Left kidney (tissue), 2 donors: ENCODE measurements around the gene HNRNPR. TPM values are rescaled to one million over a fixed set of nuclear protein-coding genes. Genes with fewer than 3 reads are reported as not detected.
"Not testable (repeated sequence)": the region's sequence is repeated elsewhere in the genome, so short reads cannot be mapped to it uniquely, and the experiment has no call there.

Source experiments
- DNase-seq: peaks from one replicate; pipeline ENCODE4 v3.0.0-alpha.2; 2013
- polyA plus RNA-seq: library from polyadenylated mRNA; unstranded; fragments of 120-200 nt; gene quantifications from one replicate; pipeline ENCODE4 v1.2.1, GENCODE V29; 2013; ENCODE audit not compliant: insufficient read length

HNRNPR gene
- polyA plus RNA-seq, 1 donor, result 298 TPM

DNA sequence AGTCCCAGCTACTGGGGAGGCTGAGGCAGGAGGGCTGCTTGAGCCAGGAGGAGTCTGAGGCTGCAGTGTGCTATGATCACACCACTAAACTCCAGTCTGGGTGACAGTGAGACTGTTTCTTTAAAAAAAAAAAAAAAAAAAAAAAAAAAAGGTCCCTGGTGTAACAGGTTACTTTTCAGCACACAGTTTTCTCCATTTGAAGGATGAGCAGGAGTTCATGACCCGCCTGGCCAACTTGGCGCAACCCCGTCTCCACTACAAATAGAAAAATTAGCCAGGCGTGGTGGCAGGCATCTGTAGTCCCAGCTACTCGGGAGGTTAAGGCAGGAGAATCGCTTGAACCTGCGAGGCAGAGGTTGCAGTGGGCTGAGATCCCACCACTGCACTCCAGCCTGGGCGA lies 12.4 kb downstream of the HNRNPR start:
- no peak for DNase-seq

DNA sequence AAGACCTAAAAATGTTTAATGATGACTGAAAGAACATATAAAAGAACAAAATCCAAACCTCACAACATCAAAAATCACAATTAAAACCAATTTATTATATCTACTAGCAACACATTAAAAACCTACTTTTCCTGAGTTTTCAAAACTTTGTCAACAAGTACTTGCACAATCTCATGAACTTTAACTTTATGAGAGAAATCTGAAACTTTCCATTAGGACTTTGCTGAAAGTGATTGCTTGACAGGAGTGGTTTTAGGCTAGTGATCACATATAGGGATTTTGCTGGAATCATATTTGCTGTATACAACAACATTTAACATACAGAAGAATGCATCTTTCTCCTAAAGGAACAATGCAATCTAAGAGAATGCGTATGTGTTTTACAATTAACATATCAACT lies 13.2 kb downstream of the HNRNPR start:
- no peak for DNase-seq

DNA sequence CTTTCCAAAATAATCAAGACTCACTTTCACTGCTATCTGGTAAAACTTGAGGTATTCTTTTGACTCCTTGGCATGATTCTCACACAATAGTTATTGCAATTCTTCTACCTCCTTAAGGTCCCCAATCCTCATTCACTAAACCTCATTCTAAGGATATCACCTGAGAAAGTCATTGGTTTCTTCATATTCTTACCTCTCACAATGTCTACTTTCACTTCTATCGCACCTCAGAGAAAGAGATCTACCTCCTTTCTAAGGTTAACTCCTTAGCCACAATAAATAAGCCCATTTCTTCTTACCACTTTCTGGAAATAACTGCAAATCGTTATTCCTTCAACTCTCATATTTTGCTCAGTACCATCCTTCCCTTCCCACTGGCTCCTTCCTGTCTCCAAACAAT lies 18.7 kb downstream of the HNRNPR start:
- no peak for DNase-seq

DNA sequence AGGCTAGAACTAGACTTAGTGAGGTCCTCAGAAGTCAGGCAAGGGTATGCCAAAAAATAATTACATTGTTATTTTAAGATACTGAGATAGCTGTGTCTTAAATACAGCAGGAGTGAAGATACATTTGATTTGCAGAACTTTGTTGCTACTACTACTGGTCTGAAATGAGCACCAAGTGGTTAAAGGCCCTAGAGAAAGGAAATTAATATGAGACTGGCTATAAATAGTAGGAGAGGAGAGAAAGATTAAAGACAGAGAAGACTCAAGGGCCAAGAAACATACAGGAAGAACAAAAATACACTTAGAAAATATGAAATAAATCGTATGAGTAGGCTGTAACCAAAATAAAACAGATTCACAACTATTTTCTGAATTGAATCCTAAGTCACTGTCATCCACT lies 21.3 kb downstream of the HNRNPR start:
- no peak for DNase-seq

DNA sequence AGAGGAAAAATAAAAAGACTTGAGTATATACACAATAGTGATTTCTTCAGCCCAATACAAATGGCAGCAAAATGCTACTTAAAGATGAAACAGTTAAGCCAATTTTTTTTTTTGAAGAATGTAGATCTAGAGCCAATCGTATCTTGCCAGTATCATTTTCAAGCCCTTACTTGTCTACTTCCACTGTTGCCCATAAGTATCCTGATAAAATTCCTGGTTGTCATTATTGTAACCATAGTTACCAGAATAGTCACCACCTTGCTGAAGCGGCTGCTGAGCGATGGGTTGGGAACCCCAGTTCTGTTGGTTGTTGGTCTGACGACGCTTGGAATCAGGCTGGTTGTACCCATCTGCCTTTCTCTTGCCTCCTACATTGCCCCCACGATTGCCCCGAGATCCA lies 33.8 kb downstream of the HNRNPR start:
- not testable (repeated sequence) for DNase-seq

DNA sequence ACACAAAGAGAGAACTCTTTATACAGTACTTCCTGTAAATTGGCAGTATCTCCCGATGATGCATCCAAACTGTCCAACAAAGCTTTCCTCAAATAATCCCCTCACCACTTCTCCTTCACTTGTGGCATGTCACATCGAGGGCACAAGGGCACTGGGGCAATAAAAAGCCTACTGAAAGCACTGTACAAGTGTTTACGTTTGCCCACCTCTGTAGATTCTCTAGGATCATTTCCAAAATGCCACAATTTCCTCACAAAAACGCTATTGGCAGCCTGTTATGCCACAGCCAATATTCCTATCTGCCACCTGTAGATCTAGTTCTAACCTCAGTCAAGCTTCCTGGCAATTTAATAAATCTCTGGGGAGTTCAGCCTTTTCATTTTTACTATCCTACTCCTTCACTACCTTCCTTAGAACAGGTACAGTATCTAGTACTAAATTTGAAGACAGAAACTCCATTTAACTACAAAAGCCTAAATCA lies 39.9 kb downstream of the HNRNPR start:
- no peak for DNase-seq

DNA sequence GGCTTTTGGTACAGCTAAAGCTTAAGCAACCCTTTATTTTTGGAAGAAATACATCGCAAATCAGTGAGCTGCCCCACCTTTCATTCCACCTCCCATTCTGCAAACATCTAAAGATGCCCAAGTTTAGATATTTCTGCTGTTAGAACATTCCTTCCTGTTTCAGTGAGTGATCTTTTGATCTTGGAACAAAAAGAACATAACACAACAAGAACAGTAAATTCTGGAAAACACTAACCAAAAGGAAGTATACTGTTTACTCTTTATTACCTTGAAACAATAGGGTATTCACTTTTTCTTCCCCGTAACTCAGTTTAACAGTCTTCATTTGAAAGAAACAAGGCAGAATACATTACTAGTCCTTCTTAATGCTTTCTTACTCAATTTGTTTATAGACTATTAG lies 40.6 kb downstream of the HNRNPR start:
- DNase-seq, result no peak

DNA sequence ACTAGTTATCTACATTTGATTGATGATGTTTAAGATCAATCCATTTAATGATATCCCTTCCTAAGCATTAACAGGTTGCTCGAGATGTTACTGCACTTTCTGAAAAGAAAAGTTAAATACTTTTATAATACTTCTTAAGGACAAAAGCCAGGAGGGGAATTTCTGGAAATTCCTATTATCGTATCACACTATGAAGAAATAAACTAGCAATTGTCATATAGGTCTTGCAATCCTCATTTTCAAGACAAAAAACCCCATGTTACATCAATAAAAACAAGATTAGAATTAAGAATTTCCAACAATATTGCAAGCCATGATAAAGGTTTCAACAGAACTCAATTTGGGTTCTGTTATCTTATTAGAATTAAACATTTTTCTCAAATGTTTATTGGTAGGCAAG lies 47.2 kb downstream of the HNRNPR start:
- no peak for DNase-seq

DNA sequence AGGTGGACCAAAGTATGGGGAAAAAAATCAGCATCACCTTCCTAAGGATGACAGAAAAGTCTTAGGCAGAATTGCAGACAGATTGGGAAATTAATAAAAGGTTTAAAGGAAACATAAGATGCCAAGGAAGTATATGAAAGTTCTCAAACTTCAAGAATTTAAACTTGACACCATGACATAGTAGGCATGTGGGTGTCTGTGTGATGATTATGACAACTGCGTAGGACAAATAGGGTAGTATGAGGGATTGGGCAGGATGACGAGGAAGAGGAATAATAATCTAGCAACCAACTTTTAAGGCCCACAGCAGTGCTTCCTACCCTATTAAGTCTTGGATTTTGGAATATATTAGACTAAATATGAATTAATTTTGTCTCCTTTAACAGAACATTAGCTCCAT lies 52.4 kb downstream of the HNRNPR start:
- DNase-seq, result no peak

DNA sequence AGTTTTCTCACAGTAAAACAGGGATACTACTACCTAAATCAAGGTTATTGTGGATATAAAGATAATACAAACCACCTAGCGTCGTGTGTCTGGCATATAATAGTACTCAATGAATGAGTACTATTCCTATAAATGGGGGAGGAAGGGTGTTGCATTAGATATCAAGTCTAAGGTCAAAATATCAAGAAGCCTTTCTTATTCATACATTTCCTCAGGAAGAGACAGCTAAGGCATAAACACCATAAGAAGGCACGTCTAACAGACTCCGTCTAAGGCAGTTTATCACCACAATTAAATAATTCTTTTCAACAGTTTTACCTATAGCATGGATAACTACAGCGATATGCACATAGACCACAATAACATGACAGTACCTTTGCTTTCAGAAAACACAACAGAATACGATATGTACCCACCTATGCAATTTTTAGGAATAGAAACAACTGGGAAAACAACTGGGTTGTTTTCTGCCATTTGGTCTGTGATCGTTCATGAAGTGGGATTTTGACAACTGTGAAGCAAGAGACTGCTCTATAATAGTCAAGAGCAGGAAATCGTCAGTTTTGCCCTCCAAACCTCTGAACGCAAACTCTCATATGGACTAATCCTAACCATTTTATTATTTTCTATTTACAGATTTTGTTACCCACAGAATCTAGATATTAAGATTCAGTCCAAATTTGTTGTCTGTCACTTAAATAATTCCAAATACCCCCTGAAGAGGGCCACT lies 53.1 kb downstream of the HNRNPR start:
- DNase-seq, result no peak

DNA sequence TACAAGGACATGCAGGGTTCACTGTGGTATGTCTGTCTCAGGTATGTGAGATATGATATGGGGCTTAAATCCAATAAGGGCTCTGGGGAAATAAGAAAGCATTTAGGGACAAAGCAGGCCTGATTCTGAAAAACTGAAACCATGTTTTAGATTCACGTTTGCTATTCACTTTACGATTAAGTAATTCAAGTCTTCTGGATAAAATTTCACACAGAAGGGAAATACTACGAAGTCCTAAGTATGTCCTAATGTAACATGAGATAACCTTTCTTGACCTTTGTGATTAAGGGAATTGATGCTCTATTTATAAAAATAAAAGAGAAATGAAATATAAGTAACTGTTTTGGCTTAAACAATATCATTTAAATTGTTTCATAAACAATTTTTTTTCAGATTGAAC lies 55.4 kb downstream of the HNRNPR start:
- no peak for DNase-seq

DNA sequence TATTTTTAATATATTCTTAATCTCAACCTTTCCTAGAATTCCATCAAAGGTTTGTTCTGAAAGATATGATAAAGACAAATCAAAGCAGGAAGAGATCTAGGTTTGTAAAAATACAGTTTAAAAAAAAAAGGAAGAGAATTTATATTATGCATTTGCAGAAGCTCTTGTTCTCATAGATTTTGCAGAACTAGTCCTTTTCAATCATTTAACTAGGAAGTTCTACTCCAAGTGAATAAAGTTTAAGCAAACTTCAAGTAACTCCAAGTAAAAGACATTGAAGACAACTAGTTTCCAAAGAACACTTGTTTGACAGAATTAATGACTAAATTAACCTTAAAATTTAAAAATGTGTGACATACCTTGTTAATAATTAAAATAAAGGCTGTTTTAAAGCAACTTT lies 55.9 kb downstream of the HNRNPR start:
- DNase-seq, result no peak

DNA sequence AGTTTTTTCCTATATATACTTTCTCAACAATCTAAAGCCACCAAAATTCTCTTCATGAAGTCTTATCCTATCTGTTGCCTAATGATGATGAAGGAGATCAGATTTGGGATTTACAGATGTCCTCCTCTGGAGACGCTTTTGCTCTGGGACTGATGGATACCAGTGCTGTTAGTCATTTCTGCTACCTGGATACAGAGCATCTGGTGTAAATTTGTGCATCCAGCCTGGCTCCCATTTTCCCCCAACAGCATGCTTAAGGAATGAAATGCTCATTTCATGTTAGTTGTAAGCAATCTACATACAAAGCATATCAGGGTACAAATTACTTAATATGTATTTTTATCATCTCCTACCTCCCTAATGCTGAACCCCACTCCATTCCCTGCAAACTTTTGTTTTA lies 57.7 kb downstream of the HNRNPR start:
- DNase-seq, result no peak

DNA sequence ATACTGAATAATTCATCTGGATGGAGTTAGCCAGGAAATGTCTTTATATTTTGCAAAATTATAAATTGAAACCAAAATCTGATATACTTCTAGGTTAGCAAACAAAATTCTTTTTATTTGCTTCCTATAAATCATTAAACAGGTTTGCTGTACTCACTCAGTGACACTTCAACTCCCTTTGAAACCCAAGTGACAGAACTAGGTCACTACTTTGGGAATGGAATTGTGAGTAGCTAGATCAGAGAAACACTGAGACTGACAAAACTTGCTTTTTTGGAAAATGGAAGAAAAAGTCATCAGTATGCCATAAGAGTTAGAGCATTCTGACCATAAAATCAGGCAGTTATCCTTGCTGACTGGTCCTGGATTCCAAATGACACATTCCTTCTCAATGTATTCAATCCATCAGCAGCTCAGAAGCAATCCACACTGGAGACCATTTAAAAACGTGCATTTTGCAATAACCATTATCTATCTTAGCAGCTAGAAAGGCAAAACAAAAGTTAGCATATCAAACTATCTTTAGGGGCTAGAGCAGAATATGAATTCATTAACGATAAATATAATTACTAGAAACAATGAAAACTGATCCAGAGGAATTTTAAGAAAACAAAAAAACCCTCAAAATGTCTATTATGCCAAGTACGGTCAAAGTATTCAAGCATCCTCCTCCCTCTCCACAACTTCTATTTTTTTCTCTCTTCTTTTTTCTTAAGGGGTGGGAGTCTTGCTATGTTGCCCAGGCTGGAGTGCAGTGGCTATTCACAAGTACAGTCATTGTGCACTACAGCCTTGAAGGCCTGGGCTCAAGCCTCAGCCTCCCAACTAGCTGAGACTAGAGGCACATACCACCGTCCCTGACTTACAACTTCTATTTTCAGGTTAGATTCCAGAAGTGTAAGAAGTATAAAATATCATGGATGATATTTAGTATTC lies 60.1 kb downstream of the HNRNPR start:
- no peak for DNase-seq

DNA sequence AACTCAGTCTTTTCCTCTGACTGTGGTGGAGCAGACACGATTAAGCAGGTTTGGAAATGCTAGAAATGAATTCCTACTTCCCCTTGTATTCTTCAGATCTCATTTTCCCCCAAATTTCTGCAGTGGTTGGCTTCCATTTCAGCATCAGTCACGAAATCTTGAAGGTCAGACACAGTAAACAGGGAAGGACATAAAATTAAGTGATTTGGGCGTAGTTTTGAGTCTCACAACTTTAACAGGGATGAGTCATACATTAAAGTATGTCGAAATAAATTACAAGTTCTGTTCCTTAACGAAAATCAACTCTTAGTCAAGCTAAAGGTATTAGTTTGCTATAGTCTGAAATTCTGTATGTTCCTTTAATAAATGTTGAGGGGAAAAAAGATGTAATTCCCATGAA lies 61.1 kb downstream of the HNRNPR start:
- no peak for DNase-seq

DNA sequence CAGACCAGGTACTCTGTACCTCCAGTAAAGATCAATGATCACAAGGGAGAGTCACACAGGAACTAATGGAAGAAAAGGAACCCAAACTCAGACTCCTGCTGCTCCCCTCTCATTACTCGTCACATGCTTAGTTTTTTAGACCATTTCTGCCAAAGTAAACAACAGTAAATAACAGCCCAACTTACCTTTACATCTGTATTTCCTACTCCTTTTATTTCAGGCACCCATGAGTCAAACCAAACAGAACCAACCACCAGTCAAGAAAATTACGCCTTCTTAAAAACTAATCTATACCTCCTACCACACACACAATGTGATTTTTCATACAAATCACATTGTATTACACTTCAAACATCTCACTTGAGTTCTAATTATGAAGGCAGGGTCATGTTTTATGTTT lies 65.4 kb downstream of the HNRNPR start:
- DNase-seq, result no peak

DNA sequence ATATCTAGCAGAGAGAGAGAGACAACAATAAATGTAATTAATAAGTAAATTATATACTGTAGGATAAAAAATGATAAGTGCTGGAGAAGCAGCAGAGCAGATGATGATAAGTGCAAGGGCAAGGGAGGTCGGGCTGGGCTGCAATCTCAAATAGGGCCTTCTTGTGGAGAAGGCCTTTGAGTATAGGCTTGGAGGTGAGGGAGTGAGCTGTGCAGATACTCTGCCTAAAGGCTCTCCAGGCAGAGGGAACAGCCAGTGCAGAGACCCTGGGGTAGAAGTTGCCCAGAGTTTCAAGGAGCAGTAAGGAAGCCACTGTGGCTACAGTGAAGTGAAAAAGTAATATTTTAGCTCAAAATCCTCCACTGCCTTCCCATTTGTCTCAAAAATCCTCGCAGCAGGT lies 67.6 kb downstream of the HNRNPR start:
- DNase-seq, result no peak

DNA sequence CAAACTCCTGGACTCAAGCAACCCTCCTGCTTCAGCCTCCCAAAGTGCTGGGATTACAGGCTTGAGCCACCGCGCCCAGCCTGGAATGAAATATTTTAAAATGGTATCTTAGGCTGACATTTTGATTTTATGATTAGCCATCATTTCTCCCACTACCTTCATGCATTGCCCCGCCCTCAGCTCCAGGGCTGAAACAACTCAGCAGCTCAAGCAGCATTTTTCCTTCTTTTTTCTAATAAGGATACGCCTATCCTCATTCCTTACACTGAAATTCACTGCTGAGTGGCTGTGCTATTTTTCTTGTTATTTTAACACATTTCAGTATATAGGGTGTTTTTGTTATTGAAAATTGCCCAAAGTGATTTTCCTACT lies 70.0 kb downstream of the HNRNPR start:
- DNase-seq, result no peak

DNA sequence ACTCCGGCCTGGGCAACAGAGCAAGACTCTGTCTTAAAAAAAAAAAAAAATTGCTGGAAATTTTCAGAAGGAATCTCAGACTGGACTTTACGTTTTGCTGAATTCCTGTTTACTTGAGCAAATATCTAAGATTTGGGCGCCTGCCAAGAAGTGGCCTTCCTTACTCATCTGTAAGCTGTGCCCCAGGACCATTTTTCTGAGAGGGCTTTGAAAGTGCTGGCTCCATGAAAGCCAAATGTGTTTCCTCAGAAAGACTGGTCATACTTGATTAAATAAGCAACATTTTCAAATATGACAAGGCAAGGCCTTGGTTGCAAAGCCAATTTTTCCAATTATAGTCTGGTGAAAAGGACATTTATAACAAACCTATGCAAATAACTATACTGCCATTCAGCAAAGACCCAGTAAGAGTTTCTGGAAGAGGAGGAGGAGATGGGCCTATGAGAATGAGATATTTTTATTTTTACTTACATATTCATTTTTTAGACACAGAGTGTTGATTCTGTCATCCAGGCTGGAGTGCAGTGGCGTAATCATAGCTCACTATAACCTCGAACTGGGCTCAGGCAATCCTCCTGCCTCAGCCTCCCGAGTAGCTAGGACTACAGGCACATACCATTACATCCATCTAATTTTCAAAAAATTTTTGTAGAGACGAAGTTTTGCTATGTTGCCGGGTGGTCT lies 70.5 kb downstream of the HNRNPR start:
- no peak for DNase-seq

DNA sequence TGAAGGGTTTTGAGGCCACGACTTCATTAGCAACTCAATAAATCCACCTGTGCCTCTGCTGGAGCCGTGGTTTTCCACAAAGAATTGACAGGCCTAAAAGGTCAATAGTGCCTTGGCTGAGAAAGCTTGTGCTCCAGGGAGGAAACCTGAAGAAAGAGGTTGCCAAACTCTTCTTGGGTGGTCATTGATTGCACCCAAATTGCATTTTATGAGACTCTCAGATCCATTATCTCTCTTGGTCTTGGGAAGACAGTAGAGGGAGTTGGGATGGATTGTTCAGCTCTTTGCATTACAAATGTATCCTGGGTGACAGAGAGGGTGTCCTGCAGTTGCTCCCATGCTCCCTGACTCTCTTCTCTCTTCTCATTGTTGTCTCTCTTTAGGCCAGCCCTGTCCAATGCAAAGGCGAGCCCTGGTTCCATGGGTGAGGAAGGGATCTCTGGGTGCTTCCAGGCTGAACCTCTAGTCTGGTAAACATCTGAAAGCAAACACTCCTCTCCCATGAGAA lies 80.7 kb downstream of the HNRNPR start:
- no peak for DNase-seq

DNA sequence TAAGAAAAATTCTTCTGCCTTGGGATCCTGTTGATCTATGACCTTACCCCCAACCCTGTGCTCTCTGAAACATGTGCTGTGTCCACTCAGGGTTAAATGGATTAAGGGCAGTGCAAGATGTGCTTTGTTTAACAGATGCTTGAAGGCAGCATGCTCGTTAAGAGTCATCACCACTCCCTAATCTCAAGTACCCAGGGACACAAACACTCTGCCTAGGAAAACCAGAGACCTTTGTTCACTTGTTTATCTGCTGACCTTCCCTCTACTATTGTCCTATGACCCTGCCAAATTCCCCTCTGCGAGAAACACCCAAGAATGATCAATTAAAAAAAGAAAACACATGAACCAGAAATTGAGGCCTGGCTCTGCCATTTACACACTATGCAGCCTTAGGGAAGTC lies 86.0 kb downstream of the HNRNPR start:
- DNase-seq, result not testable (repeated sequence)

DNA sequence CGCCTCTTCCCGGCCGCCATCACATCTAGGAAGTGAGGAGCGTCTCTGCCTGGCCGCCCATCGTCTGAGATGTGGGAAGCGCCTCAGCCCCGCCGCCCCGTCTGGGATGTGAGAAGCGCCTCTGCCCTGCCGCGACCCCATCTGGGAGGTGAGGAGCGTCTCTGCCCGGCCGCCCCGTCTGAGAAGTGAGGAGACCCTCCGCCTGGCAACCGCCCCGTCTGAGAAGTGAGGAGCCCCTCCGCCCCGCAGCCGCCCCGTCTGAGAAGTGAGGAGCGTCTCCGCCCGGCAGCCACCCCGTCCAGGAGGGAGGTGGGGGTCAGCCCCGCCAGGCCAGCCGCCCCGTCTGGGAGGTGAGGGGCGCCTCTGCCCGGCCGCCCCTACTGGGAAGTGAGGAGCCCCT lies 86.7 kb downstream of the HNRNPR start:
- not testable (repeated sequence) for DNase-seq
